H9 (cell line): Measurements from ENCODE around the gene GRB10. TPM values are rescaled to one million over a fixed set of nuclear protein-coding genes. Genes with fewer than 3 reads are reported as not detected.

ENCODE experiments used
- DNase-seq: peaks from one replicate; pipeline ENCODE4 v3.0.0-alpha.2; 2017
- H2AFZ ChIP-seq: one replicate; pipeline ENCODE4 v1.6.1; 2013; ENCODE audit warnings: mild to moderate bottlenecking, low read length, control low read depth, moderate library complexity
- H2AK5ac ChIP-seq: 2 replicates; pipeline ENCODE4 v1.6.1; 2013; ENCODE audit warnings: low read length, control low read depth, mixed read lengths; ENCODE audit not compliant: insufficient read length
- H2BK120ac ChIP-seq: one replicate; pipeline ENCODE4 v1.6.1; 2013; ENCODE audit warnings: low read depth, mild to moderate bottlenecking, low read length, control low read depth, inconsistent platforms; ENCODE audit not compliant: poor library complexity, severe bottlenecking
- H2BK12ac ChIP-seq: 2 replicates; pipeline ENCODE4 v1.6.1; 2013; ENCODE audit warnings: low read length, control low read depth, mixed read lengths, low read depth; ENCODE audit not compliant: insufficient read length
- H2BK15ac ChIP-seq: 2 replicates; pipeline ENCODE4 v1.6.1; 2013; ENCODE audit warnings: low read depth, low read length, control low read depth
- H2BK20ac ChIP-seq: one replicate; pipeline ENCODE4 v1.6.1; 2013; ENCODE audit warnings: low read depth, mild to moderate bottlenecking, low read length, control low read depth, inconsistent platforms; ENCODE audit not compliant: poor library complexity, severe bottlenecking
- H2BK5ac ChIP-seq: 2 replicates; pipeline ENCODE4 v1.6.1; 2013; ENCODE audit warnings: low read length, control low read depth, mixed read lengths; ENCODE audit not compliant: insufficient read length
- H3K14ac ChIP-seq: 2 replicates; pipeline ENCODE4 v1.6.1; 2013; ENCODE audit warnings: low read length, control low read depth; ENCODE audit not compliant: insufficient read depth
- H3K18ac ChIP-seq: 2 replicates; pipeline ENCODE4 v1.6.1; 2013; ENCODE audit warnings: low read depth, mild to moderate bottlenecking, mixed read lengths, low read length, control low read depth; ENCODE audit not compliant: insufficient read length
- H3K23ac ChIP-seq: 2 replicates; pipeline ENCODE4 v1.6.1; 2013; ENCODE audit warnings: low read length, control low read depth, mixed read lengths, low read depth; ENCODE audit not compliant: insufficient read length
- H3K23me2 ChIP-seq: 2 replicates; pipeline ENCODE4 v1.6.1; 2013; ENCODE audit warnings: low read depth, mild to moderate bottlenecking, mixed read lengths, low read length, control low read depth; ENCODE audit not compliant: insufficient read length, poor library complexity, severe bottlenecking
- H3K27ac ChIP-seq: 2 replicates; pipeline ENCODE4 v1.5.1; 2013; ENCODE audit warnings: low read length, control low read depth, mixed read lengths, low read depth; ENCODE audit not compliant: insufficient read length
- H3K27me3 ChIP-seq: 2 replicates; pipeline ENCODE4 v1.6.1; 2013; ENCODE audit warnings: low read length, control low read depth, inconsistent platforms; ENCODE audit not compliant: insufficient read depth
- H3K4ac ChIP-seq: 2 replicates; pipeline ENCODE4 v1.6.1; 2013; ENCODE audit warnings: low read depth, mild to moderate bottlenecking, control low read depth, inconsistent platforms, low read length, moderate library complexity
- H3K4me1 ChIP-seq: 2 replicates; pipeline ENCODE4 v1.6.1; 2013; ENCODE audit warnings: low read length, control low read depth, inconsistent platforms; ENCODE audit not compliant: insufficient read depth
- H3K4me2 ChIP-seq: 2 replicates; pipeline ENCODE4 v1.6.1; 2013; ENCODE audit warnings: low read length, control low read depth, mixed read lengths; ENCODE audit not compliant: insufficient read length, insufficient read depth
- H3K56ac ChIP-seq: 2 replicates; pipeline ENCODE4 v1.6.1; 2013; ENCODE audit warnings: low read depth, mild to moderate bottlenecking, mixed read lengths, low read length, control low read depth; ENCODE audit not compliant: insufficient read length
- H3K79me1 ChIP-seq: 2 replicates; pipeline ENCODE4 v1.6.1; 2013; ENCODE audit warnings: low read depth, mild to moderate bottlenecking, moderate library complexity, low read length, control low read depth, inconsistent platforms; ENCODE audit not compliant: insufficient read depth, poor library complexity, severe bottlenecking
- H3K79me2 ChIP-seq: 2 replicates; pipeline ENCODE4 v1.6.1; 2013; ENCODE audit warnings: low read length, control low read depth, inconsistent platforms; ENCODE audit not compliant: insufficient read depth
- H3K9ac ChIP-seq: 2 replicates; pipeline ENCODE4 v1.6.1; 2013; ENCODE audit warnings: low read length, control low read depth, mixed read lengths; ENCODE audit not compliant: insufficient read length; ENCODE audit errors: extremely low read depth
- H3K9me3 ChIP-seq: one replicate; pipeline ENCODE4 v1.6.1; 2013; ENCODE audit warnings: low read depth, low read length, inconsistent platforms; ENCODE audit not compliant: control insufficient read depth
- H3T11ph ChIP-seq: one replicate; pipeline ENCODE4 v1.6.1; 2013; ENCODE audit warnings: mild to moderate bottlenecking, low read length, control low read depth, inconsistent platforms
- H4K20me1 ChIP-seq: one replicate; pipeline ENCODE4 v1.6.1; 2013; ENCODE audit not compliant: control insufficient read depth, insufficient read length, insufficient read depth
- H4K5ac ChIP-seq: 2 replicates; pipeline ENCODE4 v1.6.1; 2013; ENCODE audit warnings: low read depth, mild to moderate bottlenecking, mixed read lengths, low read length, control low read depth; ENCODE audit not compliant: insufficient read length
- H4K8ac ChIP-seq: replicated peaks from 2 replicates; pipeline ENCODE4 v1.6.1; 2013; ENCODE audit warnings: low read length, control low read depth, mixed read lengths, low read depth; ENCODE audit not compliant: insufficient read length
- H4K91ac ChIP-seq: 2 replicates; pipeline ENCODE4 v1.6.1; 2013; ENCODE audit warnings: low read depth, mild to moderate bottlenecking, moderate library complexity, mixed read lengths, low read length, control low read depth; ENCODE audit not compliant: insufficient read length
- H3K27ac Mint-ChIP-seq, 3 experiments: 2 replicates in 2 of 3; 3 replicates in 1 of 3; pipeline ENCODE4 v1.8.0; 2020 to 2021; ENCODE audit warnings: mixed read lengths in 3 of 3, mild to moderate bottlenecking in 1 of 3, moderate library complexity in 1 of 3
- H3K27me3 Mint-ChIP-seq: 2 replicates; pipeline ENCODE4 v1.8.0; 2021; ENCODE audit warnings: low read depth, mild to moderate bottlenecking, moderate library complexity, mixed read lengths
- H3K36me3 Mint-ChIP-seq, 3 experiments: 2 replicates in 2 of 3; 3 replicates in 1 of 3; pipeline ENCODE4 v1.8.0; 2020 to 2021; ENCODE audit warnings: low read depth in 3 of 3, mixed read lengths in 3 of 3; ENCODE audit not compliant: insufficient read depth in 1 of 3
- H3K4me1 Mint-ChIP-seq, 2 experiments: 2 replicates each; pipeline ENCODE4 v1.8.0; 2020; ENCODE audit warnings: mixed read lengths in 2 of 2
- H3K4me3 Mint-ChIP-seq, 2 experiments: 2 replicates in 1 of 2; 3 replicates in 1 of 2; pipeline ENCODE4 v1.8.0; 2020 to 2021; ENCODE audit warnings: mild to moderate bottlenecking in 2 of 2, mixed read lengths in 2 of 2, moderate library complexity in 1 of 2
- H3K9me3 Mint-ChIP-seq, 2 experiments: 2 replicates in 1 of 2; 3 replicates in 1 of 2; pipeline ENCODE4 v1.8.0; 2020; ENCODE audit warnings: mild to moderate bottlenecking in 2 of 2, mixed read lengths in 2 of 2, moderate library complexity in 1 of 2
- CTCF ChIP-seq: fragments of 200-600 bp; sonication (generic); conservative IDR thresholded peaks from 3 replicates; pipeline ENCODE4 v1.8.0; 2021; ENCODE audit warnings: antibody characterized with exemption, mild to moderate bottlenecking
- WGBS: extraction: QIAGEN DNeasy Blood & Tissue Kit; methylation state at CpG from one replicate; pipeline ENCODE4 v1.1.7; 2013; ENCODE audit warnings: missing lambda C conversion rate, low lambda C conversion rate, mixed read lengths; ENCODE audit not compliant: insufficient read length; ENCODE audit errors: extremely low coverage; 5-methylcytosine and 5-hydroxymethylcytosine counted together
- total RNA-seq: library from RNA; stranded (reverse); gene quantifications from 2 replicates; pipeline ENCODE4 v1.2.1, GENCODE V29; 2021

The GRB10 gene
- total RNA-seq, 1 experiment from 2014 or later, result 108 TPM

- Histone ChIP-seq H4K5ac (no peak overlapping the region), H3K27ac (no peak overlapping the region), H3K4me2 (no peak overlapping the region), H2AFZ (no peak overlapping the region), H3K23me2 (no peaks in the 10 kb centered on the region), H3K4ac (no peak overlapping the region), H4K20me1 (no peaks in the 10 kb centered on the region), H3K9ac (no peak overlapping the region), H2BK120ac (no peak overlapping the region), H3K14ac (no peak overlapping the region), H3K79me2 (no peaks in the 10 kb centered on the region), H3K18ac (no peak overlapping the region), H4K91ac (no peak overlapping the region), H2AK5ac (no peak overlapping the region), H3K9me3 (no peaks in the 10 kb centered on the region), H3K27me3 (no peaks in the 10 kb centered on the region), H4K8ac (no peak overlapping the region), H3K23ac (no peak overlapping the region), H2BK20ac (no peak overlapping the region), H2BK5ac (no peak overlapping the region), H2BK15ac (no peak overlapping the region), H3K4me1 (no peaks in the 10 kb centered on the region), H3K56ac (no peak overlapping the region), H3K79me1 (no peaks in the 10 kb centered on the region), H2BK12ac (no peak overlapping the region), H3T11ph (no peak overlapping the region)
- no CpG with 5 or more reads among the region's 5 CpGs for WGBS
- H3K4me3 Mint-ChIP-seq, result no peak overlapping the region
- peaks cover 15 to 52% (median 32%) of the 10 kb centered on the region in 3 experiments; a peak in 6 of 7 replicates for H3K36me3 Mint-ChIP-seq
- H3K4me1 Mint-ChIP-seq, result no peaks in the 10 kb centered on the region
- no peak for DNase-seq
- no peak overlapping the region; a peak in 1 of 7 replicates for H3K27ac Mint-ChIP-seq
- no peak for TF ChIP-seq CTCF
- H3K27me3 Mint-ChIP-seq, result no peaks in the 10 kb centered on the region
- no peaks in the 10 kb centered on the region for H3K9me3 Mint-ChIP-seq
Measured at GRCh38 chr7:50660830-50661175, 121.9 kb downstream of the GRB10 start.
